H9 (cell line): ENCODE data around the gene VSTM4. TPM values are rescaled to one million over a fixed set of nuclear protein-coding genes. Genes with fewer than 3 reads are reported as not detected.

ENCODE experiments used
- DNase-seq: peaks from one replicate; pipeline ENCODE4 v3.0.0-alpha.2; 2017
- H2AFZ ChIP-seq: one replicate; pipeline ENCODE4 v1.6.1; 2013; ENCODE audit warnings: mild to moderate bottlenecking, low read length, control low read depth, moderate library complexity
- H2AK5ac ChIP-seq: 2 replicates; pipeline ENCODE4 v1.6.1; 2013; ENCODE audit warnings: low read length, control low read depth, mixed read lengths; ENCODE audit not compliant: insufficient read length
- H2BK120ac ChIP-seq: one replicate; pipeline ENCODE4 v1.6.1; 2013; ENCODE audit warnings: low read depth, mild to moderate bottlenecking, low read length, control low read depth, inconsistent platforms; ENCODE audit not compliant: poor library complexity, severe bottlenecking
- H2BK12ac ChIP-seq: 2 replicates; pipeline ENCODE4 v1.6.1; 2013; ENCODE audit warnings: low read length, control low read depth, mixed read lengths, low read depth; ENCODE audit not compliant: insufficient read length
- H2BK15ac ChIP-seq: 2 replicates; pipeline ENCODE4 v1.6.1; 2013; ENCODE audit warnings: low read depth, low read length, control low read depth
- H2BK20ac ChIP-seq: one replicate; pipeline ENCODE4 v1.6.1; 2013; ENCODE audit warnings: low read depth, mild to moderate bottlenecking, low read length, control low read depth, inconsistent platforms; ENCODE audit not compliant: poor library complexity, severe bottlenecking
- H2BK5ac ChIP-seq: 2 replicates; pipeline ENCODE4 v1.6.1; 2013; ENCODE audit warnings: low read length, control low read depth, mixed read lengths; ENCODE audit not compliant: insufficient read length
- H3K14ac ChIP-seq: 2 replicates; pipeline ENCODE4 v1.6.1; 2013; ENCODE audit warnings: low read length, control low read depth; ENCODE audit not compliant: insufficient read depth
- H3K18ac ChIP-seq: 2 replicates; pipeline ENCODE4 v1.6.1; 2013; ENCODE audit warnings: low read depth, mild to moderate bottlenecking, mixed read lengths, low read length, control low read depth; ENCODE audit not compliant: insufficient read length
- H3K23ac ChIP-seq: 2 replicates; pipeline ENCODE4 v1.6.1; 2013; ENCODE audit warnings: low read length, control low read depth, mixed read lengths, low read depth; ENCODE audit not compliant: insufficient read length
- H3K23me2 ChIP-seq: 2 replicates; pipeline ENCODE4 v1.6.1; 2013; ENCODE audit warnings: low read depth, mild to moderate bottlenecking, mixed read lengths, low read length, control low read depth; ENCODE audit not compliant: insufficient read length, poor library complexity, severe bottlenecking
- H3K27ac ChIP-seq: 2 replicates; pipeline ENCODE4 v1.5.1; 2013; ENCODE audit warnings: low read length, control low read depth, mixed read lengths, low read depth; ENCODE audit not compliant: insufficient read length
- H3K27me3 ChIP-seq: 2 replicates; pipeline ENCODE4 v1.6.1; 2013; ENCODE audit warnings: low read length, control low read depth, inconsistent platforms; ENCODE audit not compliant: insufficient read depth
- H3K4ac ChIP-seq: 2 replicates; pipeline ENCODE4 v1.6.1; 2013; ENCODE audit warnings: low read depth, mild to moderate bottlenecking, control low read depth, inconsistent platforms, low read length, moderate library complexity
- H3K4me1 ChIP-seq: 2 replicates; pipeline ENCODE4 v1.6.1; 2013; ENCODE audit warnings: low read length, control low read depth, inconsistent platforms; ENCODE audit not compliant: insufficient read depth
- H3K4me2 ChIP-seq: 2 replicates; pipeline ENCODE4 v1.6.1; 2013; ENCODE audit warnings: low read length, control low read depth, mixed read lengths; ENCODE audit not compliant: insufficient read length, insufficient read depth
- H3K56ac ChIP-seq: 2 replicates; pipeline ENCODE4 v1.6.1; 2013; ENCODE audit warnings: low read depth, mild to moderate bottlenecking, mixed read lengths, low read length, control low read depth; ENCODE audit not compliant: insufficient read length
- H3K79me1 ChIP-seq: 2 replicates; pipeline ENCODE4 v1.6.1; 2013; ENCODE audit warnings: low read depth, mild to moderate bottlenecking, moderate library complexity, low read length, control low read depth, inconsistent platforms; ENCODE audit not compliant: insufficient read depth, poor library complexity, severe bottlenecking
- H3K79me2 ChIP-seq: 2 replicates; pipeline ENCODE4 v1.6.1; 2013; ENCODE audit warnings: low read length, control low read depth, inconsistent platforms; ENCODE audit not compliant: insufficient read depth
- H3K9ac ChIP-seq: 2 replicates; pipeline ENCODE4 v1.6.1; 2013; ENCODE audit warnings: low read length, control low read depth, mixed read lengths; ENCODE audit not compliant: insufficient read length; ENCODE audit errors: extremely low read depth
- H3K9me3 ChIP-seq: one replicate; pipeline ENCODE4 v1.6.1; 2013; ENCODE audit warnings: low read depth, low read length, inconsistent platforms; ENCODE audit not compliant: control insufficient read depth
- H3T11ph ChIP-seq: one replicate; pipeline ENCODE4 v1.6.1; 2013; ENCODE audit warnings: mild to moderate bottlenecking, low read length, control low read depth, inconsistent platforms
- H4K20me1 ChIP-seq: one replicate; pipeline ENCODE4 v1.6.1; 2013; ENCODE audit not compliant: control insufficient read depth, insufficient read length, insufficient read depth
- H4K5ac ChIP-seq: 2 replicates; pipeline ENCODE4 v1.6.1; 2013; ENCODE audit warnings: low read depth, mild to moderate bottlenecking, mixed read lengths, low read length, control low read depth; ENCODE audit not compliant: insufficient read length
- H4K8ac ChIP-seq: replicated peaks from 2 replicates; pipeline ENCODE4 v1.6.1; 2013; ENCODE audit warnings: low read length, control low read depth, mixed read lengths, low read depth; ENCODE audit not compliant: insufficient read length
- H4K91ac ChIP-seq: 2 replicates; pipeline ENCODE4 v1.6.1; 2013; ENCODE audit warnings: low read depth, mild to moderate bottlenecking, moderate library complexity, mixed read lengths, low read length, control low read depth; ENCODE audit not compliant: insufficient read length
- H3K27ac Mint-ChIP-seq, 3 experiments: 2 replicates in 2 of 3; 3 replicates in 1 of 3; pipeline ENCODE4 v1.8.0; 2020 to 2021; ENCODE audit warnings: mixed read lengths in 3 of 3, mild to moderate bottlenecking in 1 of 3, moderate library complexity in 1 of 3
- H3K27me3 Mint-ChIP-seq: 2 replicates; pipeline ENCODE4 v1.8.0; 2021; ENCODE audit warnings: low read depth, mild to moderate bottlenecking, moderate library complexity, mixed read lengths
- H3K36me3 Mint-ChIP-seq, 3 experiments: 2 replicates in 2 of 3; 3 replicates in 1 of 3; pipeline ENCODE4 v1.8.0; 2020 to 2021; ENCODE audit warnings: low read depth in 3 of 3, mixed read lengths in 3 of 3; ENCODE audit not compliant: insufficient read depth in 1 of 3
- H3K4me1 Mint-ChIP-seq, 2 experiments: 2 replicates each; pipeline ENCODE4 v1.8.0; 2020; ENCODE audit warnings: mixed read lengths in 2 of 2
- H3K4me3 Mint-ChIP-seq, 2 experiments: 2 replicates in 1 of 2; 3 replicates in 1 of 2; pipeline ENCODE4 v1.8.0; 2020 to 2021; ENCODE audit warnings: mild to moderate bottlenecking in 2 of 2, mixed read lengths in 2 of 2, moderate library complexity in 1 of 2
- H3K9me3 Mint-ChIP-seq, 2 experiments: 2 replicates in 1 of 2; 3 replicates in 1 of 2; pipeline ENCODE4 v1.8.0; 2020; ENCODE audit warnings: mild to moderate bottlenecking in 2 of 2, mixed read lengths in 2 of 2, moderate library complexity in 1 of 2
- CTCF ChIP-seq: fragments of 200-600 bp; sonication (generic); conservative IDR thresholded peaks from 3 replicates; pipeline ENCODE4 v1.8.0; 2021; ENCODE audit warnings: antibody characterized with exemption, mild to moderate bottlenecking
- WGBS: extraction: QIAGEN DNeasy Blood & Tissue Kit; methylation state at CpG from one replicate; pipeline ENCODE4 v1.1.7; 2013; ENCODE audit warnings: missing lambda C conversion rate, low lambda C conversion rate, mixed read lengths; ENCODE audit not compliant: insufficient read length; ENCODE audit errors: extremely low coverage; 5-methylcytosine and 5-hydroxymethylcytosine counted together
- total RNA-seq: library from RNA; stranded (reverse); gene quantifications from 2 replicates; pipeline ENCODE4 v1.2.1, GENCODE V29; 2021

The VSTM4 gene
- total RNA-seq, 1 experiment from 2014 or later = 0.44 TPM

- Histone ChIP-seq H3K18ac (no peak overlapping the region), H3K56ac (no peak overlapping the region), H3K23ac (no peak overlapping the region), H3K79me2 (no peaks in the 10 kb centered on the region), H3T11ph (no peak overlapping the region), H2BK120ac (no peak overlapping the region), H3K4me2 (no peak overlapping the region), H2BK15ac (no peak overlapping the region), H3K14ac (no peak overlapping the region), H3K23me2 (no peaks in the 10 kb centered on the region), H3K4me1 (no peaks in the 10 kb centered on the region), H2AK5ac (no peak overlapping the region), H3K9ac (no peak overlapping the region), H3K27me3 (no peaks in the 10 kb centered on the region), H3K4ac (no peak overlapping the region), H2BK20ac (no peak overlapping the region), H3K9me3 (no peaks in the 10 kb centered on the region), H4K20me1 (no peaks in the 10 kb centered on the region), H4K91ac (no peak overlapping the region), H3K79me1 (no peaks in the 10 kb centered on the region), H2BK12ac (no peak overlapping the region), H4K5ac (no peak overlapping the region), H2AFZ (no peak overlapping the region), H2BK5ac (no peak overlapping the region), H4K8ac (no peak overlapping the region), H3K27ac (no peak overlapping the region)
- WGBS = no CpG with 5 or more reads among the region's 4 CpGs
- peak; percentile 8 for DNase-seq
- Mint-ChIP-seq H3K27me3 (no peaks in the 10 kb centered on the region), H3K27ac (no peak overlapping the region), H3K4me1 (no peaks in the 10 kb centered on the region), H3K4me3 (no peak overlapping the region), H3K36me3 (no peaks in the 10 kb centered on the region; a peak in 1 of 7 replicates), H3K9me3 (peaks cover 0 to 2% of the 10 kb centered on the region in 2 experiments; a peak in 1 of 5 replicates)
- TF ChIP-seq CTCF = no peak
Measured at GRCh38 chr10:49070701-49071100, 44.6 kb downstream of the VSTM4 start.
